CD4-positive, alpha-beta T cell treated with Interleukin-2 at 100 ng/mL for 4 hours (primary cell): Measurements from ENCODE around the gene SLX4.

Experiments used
- DNase-seq: peaks from one replicate; pipeline ENCODE4 v3.0.0-alpha.2; 2020; ENCODE audit warnings: low spot score

SLX4 gene

DNA sequence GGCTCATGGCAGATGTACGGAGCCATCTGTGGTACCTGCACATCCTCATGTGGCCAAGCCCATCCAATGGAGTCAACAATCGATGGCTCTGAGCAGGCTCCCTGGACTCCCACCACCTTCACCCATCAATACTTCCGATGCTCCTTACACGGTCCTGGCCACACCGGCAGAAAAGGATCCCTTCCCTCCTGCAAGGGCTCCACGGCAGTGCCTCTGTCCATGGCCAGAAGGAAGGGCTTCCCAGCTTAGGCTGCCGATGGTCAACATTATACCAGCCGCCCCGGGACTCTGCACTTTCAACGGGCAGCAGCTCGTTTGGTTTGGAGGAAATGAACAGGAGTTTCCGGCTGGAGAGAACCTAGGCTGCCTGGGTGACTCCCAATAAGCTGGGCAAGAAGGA, 13.2 kb downstream of the SLX4 start:
- no peak for DNase-seq

DNA sequence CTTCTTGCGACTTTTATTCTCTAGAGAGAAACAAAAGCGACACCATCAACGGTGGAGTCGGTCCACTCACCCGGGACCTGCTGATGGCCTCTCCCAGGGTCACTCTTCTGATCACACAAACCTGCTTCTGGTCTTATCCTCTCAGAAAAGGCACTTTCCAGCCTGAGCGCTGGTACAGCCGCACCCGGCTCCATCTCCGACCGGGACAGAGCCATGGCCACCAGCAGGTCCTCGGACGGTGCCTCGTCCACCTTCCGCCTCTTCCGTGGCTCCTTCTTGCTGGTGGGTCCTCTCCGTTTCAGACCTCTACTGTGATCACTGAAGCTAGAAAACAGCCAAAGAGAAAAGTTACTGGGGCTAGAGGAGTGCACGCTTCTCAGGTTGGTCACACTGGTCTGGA, 13.7 kb downstream of the SLX4 start:
- DNase-seq, result no peak

DNA sequence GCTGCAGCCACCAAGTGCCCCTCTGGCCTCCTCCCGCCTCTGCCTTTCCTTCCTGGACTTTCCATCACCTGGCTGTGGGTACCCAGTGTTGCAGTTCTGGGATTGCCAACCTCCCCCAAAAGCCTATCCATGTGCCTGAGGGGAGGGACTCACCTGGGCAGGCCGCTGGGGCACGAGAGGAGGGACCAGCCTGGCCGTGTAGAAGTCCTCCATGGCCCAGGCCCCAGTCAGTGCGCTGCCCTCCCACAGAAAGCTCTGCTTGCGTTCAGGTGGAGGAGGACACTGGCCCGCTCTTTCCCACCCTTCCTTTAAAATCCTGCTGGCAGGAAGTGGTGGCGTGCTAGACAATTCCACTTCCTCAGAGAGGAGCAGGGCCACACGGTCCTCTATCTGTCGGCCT, 14.2 kb downstream of the SLX4 start:
- DNase-seq, result no peak

DNA sequence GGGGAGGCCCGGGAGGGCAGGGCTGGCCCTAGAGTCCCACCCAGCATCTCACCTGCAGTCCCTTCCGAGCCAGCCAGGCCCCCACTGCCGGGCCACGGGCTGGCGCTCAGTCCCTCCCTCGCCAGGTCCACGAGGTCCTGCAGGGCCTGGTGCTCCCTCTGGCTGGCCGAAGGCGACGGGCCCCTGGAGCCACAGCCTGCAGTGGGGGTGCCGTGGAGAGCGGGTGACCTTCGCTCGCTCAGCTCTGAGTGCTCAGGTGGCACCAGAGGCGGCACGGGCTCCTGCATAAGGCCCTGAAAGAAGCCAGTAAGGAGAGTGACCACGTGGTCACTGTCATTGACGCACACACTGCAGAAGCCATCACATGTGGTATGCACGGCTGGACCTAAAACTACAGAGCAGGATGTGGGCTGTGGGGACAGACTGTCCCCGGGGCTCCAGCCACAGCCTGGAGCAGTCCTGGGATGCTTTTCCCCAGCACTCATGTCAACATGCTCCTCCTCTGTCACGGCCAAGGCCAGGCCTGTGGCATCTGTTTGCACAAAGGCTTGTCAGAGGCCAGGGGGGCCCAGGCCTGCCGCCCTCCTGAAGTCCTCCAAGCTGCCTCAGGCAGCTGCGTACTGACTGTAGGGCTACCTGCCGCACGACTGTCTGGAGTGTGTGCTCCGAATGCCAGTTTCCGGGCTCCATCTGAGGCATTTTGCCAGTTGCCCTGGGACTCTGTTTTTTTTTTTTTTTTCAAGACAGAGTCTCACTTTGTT, 15.1 kb downstream of the SLX4 start:
- DNase-seq, result no peak

DNA sequence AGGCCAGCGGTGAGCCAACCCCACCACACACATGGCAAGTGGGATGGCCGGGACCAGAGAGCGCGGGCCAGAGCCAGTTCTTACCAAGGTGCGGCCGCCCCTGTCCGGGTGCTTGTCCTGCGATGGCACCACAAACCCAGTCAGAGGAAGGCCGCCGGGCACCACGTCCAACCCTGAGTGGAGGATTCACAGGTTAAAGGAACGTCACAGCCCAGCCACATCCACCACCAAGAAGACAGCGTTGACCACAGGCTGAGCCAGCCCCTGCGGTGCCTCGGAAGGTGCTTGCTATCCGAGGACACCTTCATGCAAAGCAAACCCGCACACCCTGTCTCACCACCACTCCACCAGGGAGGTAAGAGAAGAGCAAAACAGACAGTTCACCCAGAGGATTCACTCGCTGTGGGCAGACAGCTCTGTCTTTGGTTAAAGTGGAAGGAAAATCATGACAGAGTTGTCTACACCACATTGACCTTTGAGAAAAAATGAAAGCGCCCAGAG, 15.8 kb downstream of the SLX4 start:
- DNase-seq, result no peak

DNA sequence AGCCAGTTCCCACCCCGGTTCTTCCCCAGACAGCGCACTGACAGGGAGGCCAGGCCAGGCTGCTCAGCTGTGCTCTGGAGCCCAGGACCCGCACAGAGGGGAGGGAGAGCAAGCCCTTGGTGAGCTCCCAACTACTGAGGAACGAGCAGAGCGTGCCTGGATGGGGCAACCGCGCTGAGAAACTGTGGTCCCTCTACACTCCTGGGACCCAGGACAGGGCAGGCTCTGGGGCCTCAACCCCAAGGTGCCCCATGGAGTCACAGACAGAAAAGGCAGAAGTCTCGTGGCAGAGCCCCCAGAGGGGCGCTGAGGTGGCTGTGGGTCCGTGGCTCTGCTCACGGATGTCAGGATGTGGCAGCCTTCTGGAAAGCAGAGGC, 16.3 kb downstream of the SLX4 start:
- DNase-seq, result no peak

DNA sequence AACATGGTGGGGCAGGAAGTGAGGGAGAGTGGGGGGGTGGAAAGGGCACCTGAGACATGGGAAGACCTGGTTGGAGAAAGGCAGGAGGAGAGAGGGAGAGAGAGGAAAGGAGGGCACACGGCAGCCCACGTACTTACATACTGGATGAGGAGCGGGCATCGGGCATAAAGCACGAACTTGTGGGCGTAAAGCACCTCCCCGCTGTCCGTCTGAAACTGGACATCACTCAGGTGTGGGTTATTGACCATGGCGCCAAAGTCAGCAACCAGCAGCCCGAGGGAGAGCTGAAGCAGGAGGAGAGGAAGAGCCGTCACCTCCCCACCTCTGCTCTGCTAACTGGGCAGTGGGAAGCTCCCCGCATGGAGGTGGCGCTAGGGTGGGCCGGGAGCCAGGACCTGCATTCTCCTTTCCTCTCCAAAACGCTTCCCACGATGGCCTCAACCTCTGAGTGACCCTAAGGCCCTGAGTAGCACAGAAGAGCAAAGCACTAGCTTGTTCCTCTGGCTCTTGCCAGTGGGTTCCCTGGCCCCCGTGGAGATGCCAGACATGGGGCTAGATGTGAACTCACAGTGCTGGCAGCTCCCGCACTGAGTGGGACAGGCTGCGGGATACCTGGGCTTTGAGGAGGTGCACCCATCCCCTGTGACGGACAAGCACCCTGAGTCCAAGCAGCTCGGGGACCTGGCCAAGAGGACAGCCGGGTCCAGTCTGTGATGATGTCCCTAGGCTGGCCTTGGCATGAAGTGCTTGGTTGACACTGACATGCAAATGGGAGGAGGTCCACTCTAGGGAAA, 16.9 kb downstream of the SLX4 start:
- no peak for DNase-seq

DNA sequence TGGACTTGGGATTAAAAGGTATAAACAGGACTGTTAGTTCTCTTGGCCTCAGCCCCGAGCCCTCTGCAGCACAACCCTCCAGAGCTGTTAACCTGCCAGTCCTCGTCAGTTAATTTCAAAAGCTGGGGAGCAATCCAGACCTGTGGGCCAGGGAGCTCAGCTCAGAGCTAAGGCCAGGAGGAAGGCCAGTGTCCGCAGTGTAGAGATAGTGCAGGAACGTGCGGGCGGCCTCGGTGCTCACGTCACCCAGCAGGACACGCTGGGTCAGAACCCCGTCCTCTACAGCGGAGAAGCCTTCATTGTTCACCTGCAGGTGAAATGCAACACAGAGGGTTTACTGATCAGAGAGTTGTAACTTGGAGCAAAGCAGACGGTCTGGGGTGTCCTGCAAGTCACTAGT, 18.8 kb downstream of the SLX4 start:
- DNase-seq, result no peak

DNA sequence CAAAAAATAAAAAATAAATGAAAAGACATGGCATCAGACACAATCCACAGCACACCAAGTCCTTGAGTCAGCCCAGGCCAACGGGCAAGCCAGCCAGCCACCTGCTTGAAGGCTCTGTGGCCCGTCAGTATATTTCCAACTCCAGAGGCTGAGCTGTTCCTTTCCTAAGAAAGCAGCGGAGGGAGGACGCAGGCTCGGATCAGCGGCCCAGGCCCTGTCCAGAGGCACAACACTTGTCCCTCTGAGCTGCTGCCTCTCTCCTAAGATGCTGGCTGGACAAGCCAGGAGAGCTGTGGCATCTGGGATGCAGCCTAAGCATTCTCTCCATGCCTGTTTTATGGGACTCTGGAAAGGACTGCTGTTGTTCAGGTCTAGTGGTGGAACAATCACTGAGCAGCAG, 19.4 kb downstream of the SLX4 start:
- DNase-seq, result no peak

DNA sequence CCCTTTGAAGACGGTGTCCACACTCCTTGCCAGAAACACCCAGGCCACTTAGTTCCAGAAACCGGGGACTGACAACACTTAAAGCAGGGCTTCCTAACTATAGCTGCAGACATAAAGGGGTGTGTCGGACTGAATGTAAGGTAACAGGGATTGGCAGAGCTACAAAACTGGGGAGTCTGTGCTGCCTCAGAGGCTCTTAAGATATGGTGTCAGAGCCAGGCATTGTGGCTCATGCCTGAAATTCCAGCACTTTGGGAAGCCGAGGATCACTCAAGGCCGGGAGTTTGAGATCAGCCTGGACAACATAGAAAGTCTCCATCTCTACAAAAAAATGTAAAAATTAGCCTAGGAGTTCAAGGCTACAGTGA, 20.0 kb downstream of the SLX4 start:
- DNase-seq, result no peak

DNA sequence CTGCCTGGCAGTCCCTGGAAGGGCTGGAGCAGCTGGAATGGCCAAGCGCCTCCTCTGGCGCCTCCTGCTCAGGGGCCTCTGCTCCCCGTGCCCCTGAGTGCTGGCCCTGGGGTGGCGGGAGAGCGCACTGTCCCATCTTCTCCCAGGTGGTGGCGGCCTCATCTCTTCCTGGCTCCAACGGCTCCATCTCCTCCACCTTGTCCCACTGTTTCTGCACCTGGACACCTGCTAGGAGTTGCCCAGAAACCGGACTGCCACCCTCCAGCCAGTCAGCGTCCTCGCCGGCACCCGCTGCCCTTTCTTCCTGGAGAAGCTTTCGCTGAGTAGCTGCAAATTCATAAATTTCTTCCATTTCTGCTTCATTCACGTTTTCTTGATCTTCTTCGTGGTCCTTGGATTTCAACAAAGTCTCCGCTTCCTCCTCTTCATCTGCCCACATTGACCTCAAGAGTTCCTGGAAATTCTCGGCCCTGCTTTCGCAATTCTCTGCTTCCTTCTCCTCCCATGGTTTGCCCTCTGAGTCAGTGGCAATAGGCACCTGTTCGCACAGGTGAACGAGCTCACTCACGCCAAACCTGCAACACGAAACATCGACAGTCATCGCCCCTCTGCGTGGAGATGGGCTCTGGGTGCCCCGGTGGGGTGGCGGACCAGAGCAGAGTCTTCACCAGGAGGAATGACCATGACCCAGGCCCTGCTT, 20.5 kb downstream of the SLX4 start:
- DNase-seq, result no peak

DNA sequence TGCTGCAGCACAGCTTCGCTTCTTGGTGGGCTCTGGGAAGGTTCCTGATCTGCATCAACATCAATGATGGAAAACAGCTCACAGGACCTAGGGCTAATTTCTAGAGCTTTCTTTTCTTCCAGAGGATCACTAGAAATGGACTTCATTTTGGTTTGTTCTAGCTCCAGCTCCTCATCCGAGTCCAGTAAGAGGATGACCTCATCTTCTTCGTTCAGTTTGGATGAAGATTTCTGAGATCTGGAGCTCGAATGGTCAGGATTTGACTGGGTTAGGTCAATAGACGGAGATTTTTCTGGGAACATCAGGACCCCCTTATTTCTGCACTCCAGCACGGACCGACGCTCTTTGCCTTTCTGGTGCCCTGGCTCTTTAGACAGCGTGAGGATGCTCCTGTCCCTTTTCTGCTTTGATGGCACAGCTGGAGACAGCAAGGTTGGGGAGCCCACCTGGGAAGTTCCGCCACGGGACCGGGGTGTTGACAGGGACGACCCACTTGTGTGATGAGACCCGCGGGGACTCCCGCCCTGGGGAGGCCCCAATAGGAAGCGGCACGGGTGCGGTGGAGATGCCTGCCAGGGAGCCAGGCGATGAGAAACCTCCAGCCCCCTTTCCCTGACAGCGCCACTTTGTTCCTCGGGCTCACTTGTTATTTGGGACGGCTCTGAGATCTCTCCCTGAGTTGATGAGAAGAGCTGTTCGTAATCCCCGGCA, 21.3 kb downstream of the SLX4 start:
- no peak for DNase-seq

DNA sequence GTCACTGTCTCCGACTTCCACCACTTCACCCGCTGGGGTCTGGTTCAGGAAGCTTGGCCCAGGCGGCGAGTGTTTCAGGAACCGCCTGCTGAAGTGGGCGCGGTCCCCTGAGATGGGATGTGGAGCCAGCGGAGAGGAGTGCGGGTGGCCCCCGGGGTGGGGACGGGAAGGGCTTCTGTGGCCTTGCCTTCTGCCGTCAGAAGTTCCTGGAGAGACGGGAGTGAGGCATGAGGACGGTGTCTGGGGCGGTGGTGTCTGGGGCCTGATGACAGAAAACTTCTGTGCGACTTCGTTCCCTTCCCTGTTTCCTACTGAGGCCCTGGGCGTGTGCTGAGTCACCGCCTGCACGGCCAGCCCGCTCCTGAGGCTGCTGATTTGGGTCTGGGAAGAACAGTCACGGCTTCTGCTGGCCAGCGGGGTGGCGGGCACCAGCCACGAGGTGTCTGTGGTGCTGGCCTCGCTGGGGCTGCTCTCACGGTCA, 21.9 kb downstream of the SLX4 start:
- no peak for DNase-seq

DNA sequence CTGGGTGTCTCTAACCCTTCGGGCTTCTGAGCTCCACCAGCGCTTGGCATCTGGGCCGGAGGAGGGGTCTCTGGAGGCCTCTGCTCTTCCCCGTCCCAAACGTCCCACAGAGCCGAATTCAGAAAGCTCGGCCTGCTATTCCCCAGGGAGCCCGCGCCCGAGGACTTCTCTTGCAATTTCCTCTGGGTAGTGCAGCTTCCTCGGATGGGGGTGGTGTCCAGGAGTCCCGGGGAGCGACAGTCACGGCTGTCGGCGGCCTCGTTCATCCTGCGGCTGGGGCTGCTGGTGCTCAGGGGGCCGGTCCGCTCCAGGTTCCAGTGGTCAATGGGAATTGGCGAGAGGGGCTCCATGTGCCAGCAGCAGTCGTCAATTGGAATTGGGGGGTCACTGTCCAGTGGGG, 22.4 kb downstream of the SLX4 start:
- DNase-seq, result no peak

DNA sequence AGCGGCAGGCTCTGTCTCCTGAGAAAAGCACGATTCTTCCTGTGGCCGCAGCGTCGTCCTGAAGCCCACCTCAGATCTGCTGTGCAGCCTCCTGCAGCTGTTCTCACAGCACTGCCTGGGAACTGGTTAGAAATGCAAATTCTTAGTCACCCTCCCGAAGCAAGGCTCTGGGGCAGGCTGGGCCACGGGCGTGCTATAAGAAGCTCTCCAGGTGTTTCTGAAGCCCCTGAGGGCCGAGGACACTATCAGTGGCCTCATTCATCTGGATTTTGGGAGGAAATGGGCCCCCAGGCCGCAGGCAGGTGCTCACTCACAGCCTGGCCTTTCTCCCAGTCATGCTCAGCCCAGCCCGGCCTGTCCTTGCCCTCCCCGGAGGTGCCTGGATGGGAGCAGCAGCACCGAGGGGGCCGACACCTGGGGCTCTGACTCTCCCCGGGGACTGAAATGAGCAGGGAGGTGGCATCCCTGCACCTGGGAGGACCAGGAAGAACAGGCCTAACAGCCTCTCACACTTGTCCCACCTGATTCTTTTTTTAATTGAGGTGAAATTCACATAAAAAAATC, 23.8 kb downstream of the SLX4 start:
- DNase-seq, result no peak

DNA sequence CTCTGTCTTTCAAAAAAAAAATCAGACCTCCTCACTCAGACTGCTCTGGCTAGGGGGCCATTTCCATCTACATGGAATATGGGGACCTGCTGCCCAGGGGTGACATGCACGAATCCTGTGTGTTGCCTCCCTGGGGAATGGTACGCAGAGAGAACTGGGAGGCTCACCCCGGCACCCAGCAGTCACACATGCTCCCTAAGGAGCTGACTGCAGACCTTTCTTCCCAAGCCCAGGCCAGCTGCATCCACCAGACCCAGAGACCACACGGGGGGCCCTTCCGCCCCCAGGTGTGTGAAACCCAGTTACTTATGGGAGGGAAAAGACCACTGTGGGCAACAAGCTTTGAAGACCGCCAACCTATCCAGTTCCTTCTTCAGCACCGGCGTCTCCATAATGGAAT, 27.0 kb downstream of the SLX4 start:
- no peak for DNase-seq

DNA sequence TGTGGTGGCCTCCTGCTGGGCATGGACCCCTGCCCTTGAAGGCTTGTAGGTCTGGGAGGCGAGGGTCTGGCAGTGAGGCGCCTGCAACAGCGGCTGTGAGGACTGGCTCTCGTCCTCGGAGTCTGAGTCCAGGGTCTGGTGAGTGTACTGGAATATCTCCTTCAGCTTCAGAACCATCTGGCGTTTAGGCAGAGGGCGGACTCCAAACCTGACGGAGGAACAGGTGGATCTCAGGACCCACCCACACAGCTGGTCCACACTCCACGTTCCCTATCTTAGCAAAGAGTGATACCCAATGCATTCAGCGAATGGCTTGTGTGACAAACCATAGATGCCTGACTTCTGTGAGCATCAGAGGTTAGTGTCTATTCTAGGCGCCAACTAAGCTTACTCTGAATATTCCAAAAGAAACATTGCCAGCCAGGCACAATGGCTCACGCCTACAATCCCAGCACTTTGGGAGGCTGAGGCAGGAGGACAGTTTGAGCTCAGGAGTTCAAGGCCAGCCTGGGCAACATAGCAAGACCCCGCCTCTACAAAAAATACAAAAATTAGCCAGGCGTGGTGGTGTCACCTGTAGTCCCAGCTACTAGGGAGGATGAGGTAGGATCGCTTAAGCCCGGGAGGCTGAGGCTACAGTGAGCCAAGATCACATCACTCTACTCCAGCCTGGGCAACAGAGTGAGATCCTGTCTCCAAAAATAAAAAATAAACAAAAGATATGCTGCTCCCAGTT, 27.9 kb downstream of the SLX4 start:
- DNase-seq, result no peak

DNA sequence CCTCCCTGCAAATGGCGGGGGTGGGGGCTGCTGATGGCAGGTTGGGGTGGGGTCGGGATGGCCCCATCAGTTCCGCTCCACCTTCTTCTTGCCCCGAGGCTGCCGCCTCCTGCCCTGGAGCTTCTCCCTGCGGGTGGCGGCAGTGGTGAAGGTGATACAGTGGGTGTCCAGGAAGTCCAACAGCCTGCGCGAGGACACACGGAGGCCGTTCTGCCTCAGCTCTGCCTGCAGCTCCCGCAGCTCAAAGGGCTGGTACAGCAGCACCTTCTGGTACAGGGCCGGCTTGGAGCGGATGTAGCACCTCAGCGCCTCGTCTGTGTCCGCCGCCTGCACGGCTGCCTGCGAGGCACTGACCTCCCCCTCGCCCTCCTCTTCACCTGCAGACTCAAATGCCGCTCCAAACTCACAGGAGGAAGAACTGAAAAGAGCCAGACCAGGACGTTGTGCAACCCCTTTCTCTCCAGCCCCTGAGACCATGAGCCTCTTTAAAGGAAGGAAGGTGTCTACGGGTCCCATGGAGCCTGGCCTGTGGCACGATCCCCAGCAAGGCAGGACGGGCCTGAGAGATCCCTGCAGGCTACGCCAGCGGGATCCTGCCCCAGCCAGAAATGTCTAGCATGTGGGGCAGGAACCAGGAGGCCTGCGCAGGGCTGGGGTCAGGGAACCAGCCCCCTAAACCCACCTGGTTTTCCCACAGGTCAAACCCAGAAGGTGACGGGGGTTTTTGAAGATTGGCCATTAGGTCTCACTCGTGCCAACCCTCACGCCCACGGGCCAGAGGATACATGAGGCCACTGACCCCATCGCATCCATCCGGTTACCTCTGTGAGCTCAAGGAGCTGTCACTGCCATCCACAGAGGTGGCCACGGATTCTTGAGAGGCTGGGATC, 28.9 kb downstream of the SLX4 start:
- DNase-seq, result no peak

DNA sequence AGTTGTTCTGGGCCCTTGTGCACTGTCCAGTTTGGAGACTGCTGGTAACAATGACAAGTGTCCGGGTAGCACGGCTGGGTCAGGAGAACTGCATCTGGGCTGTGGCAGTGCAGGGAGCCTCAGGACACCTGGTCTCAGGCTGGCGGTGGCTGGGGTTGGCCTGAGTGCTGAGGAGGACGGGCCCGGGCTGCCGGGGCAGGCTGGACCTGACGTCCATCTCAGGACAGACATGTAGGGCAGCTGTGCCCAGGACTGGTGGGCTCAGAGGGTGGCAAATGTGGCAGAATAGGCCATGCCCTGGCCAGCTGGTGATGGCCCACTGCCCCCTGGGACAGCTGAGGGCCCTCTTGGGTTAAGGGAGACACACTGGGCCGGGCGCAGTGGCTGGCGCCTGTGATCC, 30.0 kb downstream of the SLX4 start:
- DNase-seq, result no peak

DNA sequence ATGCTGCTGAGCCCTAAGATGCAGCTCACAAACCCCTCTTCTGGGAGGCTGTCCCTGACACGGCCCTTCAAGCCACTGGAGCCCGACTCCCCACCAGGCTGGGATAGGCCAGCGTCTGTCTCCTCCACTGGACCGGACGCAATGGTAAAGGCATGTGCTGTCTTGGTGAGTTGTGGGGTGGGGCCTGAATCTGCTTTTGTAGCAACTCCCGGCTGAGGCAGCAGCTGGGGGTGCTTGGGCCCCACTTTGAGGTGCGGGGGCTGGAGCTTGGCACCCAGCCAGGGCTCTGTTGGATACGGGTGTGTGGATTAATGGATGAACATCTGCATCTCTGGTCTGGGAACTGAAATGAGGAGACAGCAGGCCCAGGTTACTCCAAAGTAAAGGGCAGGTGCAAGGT, 30.7 kb downstream of the SLX4 start:
- no peak for DNase-seq
